Mesothelial cell of epicardium (in vitro differentiated cells): ENCODE data around the gene DNER. TPM values are rescaled to one million over a fixed set of nuclear protein-coding genes. Genes with fewer than 3 reads are reported as not detected.
A peak's percentile ranks its signal among the peaks of the same experiment; 100 is the strongest.

Source experiments
- DNase-seq, 2 experiments: peaks; one replicate each; pipeline ENCODE4 v3.0.0; 2021; ENCODE audit warnings: low spot score in 2 of 2; ENCODE audit not compliant: unreplicated experiment in 2 of 2
- H3K27ac Mint-ChIP-seq: 2 replicates; pipeline ENCODE4 v1.8.0; 2021; ENCODE audit warnings: mixed read lengths
- H3K27me3 Mint-ChIP-seq: 2 replicates; pipeline ENCODE4 v1.8.0; 2021; ENCODE audit warnings: low read depth, mixed read lengths
- H3K36me3 Mint-ChIP-seq: 2 replicates; pipeline ENCODE4 v1.8.0; 2021; ENCODE audit warnings: mixed read lengths
- H3K4me1 Mint-ChIP-seq: 2 replicates; pipeline ENCODE4 v1.8.0; 2021; ENCODE audit warnings: mixed read lengths
- H3K4me3 Mint-ChIP-seq: 2 replicates; pipeline ENCODE4 v1.8.0; 2021; ENCODE audit warnings: mild to moderate bottlenecking, moderate library complexity, mixed read lengths
- H3K9me3 Mint-ChIP-seq: 2 replicates; pipeline ENCODE4 v1.8.0; 2021; ENCODE audit warnings: mixed read lengths
- CTCF ChIP-seq: fragments of 200-600 bp; sonication (generic); IDR thresholded peaks from one replicate; pipeline ENCODE4 v1.5.0; 2021; ENCODE audit warnings: antibody characterized with exemption; ENCODE audit not compliant: unreplicated experiment
- total RNA-seq: library from RNA; stranded (reverse); gene quantifications from 3 replicates; pipeline ENCODE4 v1.2.1, GENCODE V29; 2021

DNER gene
- total RNA-seq, 1 donor from 2014 or later = not detected

GRCh38 chr2:229437467-229437866 is 276.9 kb downstream of the DNER start:
- Mint-ChIP-seq H3K4me3 (no peak overlapping the region), H3K4me1 (no peaks in the 10 kb centered on the region), H3K36me3 (no peaks in the 10 kb centered on the region), H3K9me3 (peaks cover 4% of the 10 kb centered on the region), H3K27me3 (peaks cover 21% of the 10 kb centered on the region), H3K27ac (no peak overlapping the region)
- no peak for TF ChIP-seq CTCF
- no peak for DNase-seq

GRCh38 chr2:229434187-229434586 is 280.2 kb downstream of the DNER start:
- DNase-seq = no peak
- TF ChIP-seq CTCF = no peak
- Mint-ChIP-seq H3K4me1 (no peaks in the 10 kb centered on the region), H3K4me3 (no peak overlapping the region), H3K36me3 (no peaks in the 10 kb centered on the region), H3K9me3 (peaks cover 4% of the 10 kb centered on the region), H3K27me3 (peaks cover 7% of the 10 kb centered on the region), H3K27ac (no peak overlapping the region)

GRCh38 chr2:229433351-229433750 is 281.0 kb downstream of the DNER start:
- Mint-ChIP-seq H3K36me3 (no peaks in the 10 kb centered on the region), H3K4me3 (no peak overlapping the region), H3K27ac (no peak overlapping the region), H3K27me3 (peaks cover 10% of the 10 kb centered on the region), H3K9me3 (peaks cover 4% of the 10 kb centered on the region), H3K4me1 (no peaks in the 10 kb centered on the region)
- no peak for TF ChIP-seq CTCF
- DNase-seq = no peak

- DNase-seq = no peak
- Mint-ChIP-seq H3K36me3 (no peaks in the 10 kb centered on the region), H3K27me3 (peaks cover 4% of the 10 kb centered on the region), H3K27ac (no peak overlapping the region), H3K9me3 (peaks cover 4% of the 10 kb centered on the region), H3K4me3 (no peak overlapping the region), H3K4me1 (no peaks in the 10 kb centered on the region)
- TF ChIP-seq CTCF = peak; percentile 80
These were observed 282.9 kb downstream of the DNER start for GRCh38 chr2:229431327-229431954.

GRCh38 chr2:229429589-229429988 is 284.8 kb downstream of the DNER start:
- H3K27ac Mint-ChIP-seq = no peak overlapping the region
- peaks cover 4% of the 10 kb centered on the region for H3K27me3 Mint-ChIP-seq
- no peak for TF ChIP-seq CTCF

GRCh38 chr2:229426464-229426863 is 287.9 kb downstream of the DNER start:
- H3K4me1 Mint-ChIP-seq = no peaks in the 10 kb centered on the region
- no peak for TF ChIP-seq CTCF
- H3K27me3 Mint-ChIP-seq = peaks cover 4% of the 10 kb centered on the region
- DNase-seq = no peak
- no peak overlapping the region for H3K27ac Mint-ChIP-seq
- H3K36me3 Mint-ChIP-seq = no peaks in the 10 kb centered on the region
- H3K4me3 Mint-ChIP-seq = no peak overlapping the region
- H3K9me3 Mint-ChIP-seq = peaks cover 8% of the 10 kb centered on the region

More at GRCh38 chr2:229429589-229429988, 284.8 kb downstream of the DNER start:
- no peaks in the 10 kb centered on the region for H3K9me3 Mint-ChIP-seq
- no peak for DNase-seq
- no peak overlapping the region for H3K4me3 Mint-ChIP-seq
- no peaks in the 10 kb centered on the region for H3K4me1 Mint-ChIP-seq
- H3K36me3 Mint-ChIP-seq = no peaks in the 10 kb centered on the region
